ENCODE data around the gene BPIFB2.

DNA sequence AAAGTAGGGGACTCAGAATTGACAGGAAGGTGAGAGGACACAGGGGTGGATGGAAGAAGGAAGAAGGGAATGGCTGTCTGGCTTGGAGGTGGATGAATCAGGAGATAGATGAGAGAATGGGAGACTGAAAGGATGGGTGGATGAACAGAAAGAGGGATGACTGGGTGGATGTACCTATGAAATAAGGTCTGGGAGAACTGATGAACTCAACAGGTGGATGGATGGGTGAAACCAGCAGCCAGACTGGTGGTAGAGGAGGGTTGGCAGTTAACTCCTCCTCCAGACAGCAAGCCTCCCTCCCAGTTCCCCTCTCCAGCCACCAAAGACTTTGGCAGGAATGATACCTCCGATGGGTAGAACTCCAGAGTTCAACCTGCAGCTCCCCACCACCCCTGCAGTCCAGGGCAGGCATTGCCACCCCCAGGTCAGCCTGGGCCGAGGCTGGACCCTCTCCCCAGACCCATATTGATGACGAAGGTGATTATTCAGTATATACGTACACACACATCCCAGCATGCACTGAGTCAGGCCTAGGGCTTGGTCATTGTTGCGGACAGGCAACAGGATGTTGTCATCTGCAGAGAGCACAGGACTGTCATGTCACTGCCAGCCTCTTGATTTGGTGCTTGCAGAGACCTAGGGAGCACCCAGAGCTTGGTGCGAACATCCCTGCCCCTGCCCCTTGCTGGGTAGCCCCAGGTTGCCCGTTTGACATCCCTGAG, 5.3 kb upstream of the BPIFB2 start:
- TF ChIP-seq, protein P1, sequence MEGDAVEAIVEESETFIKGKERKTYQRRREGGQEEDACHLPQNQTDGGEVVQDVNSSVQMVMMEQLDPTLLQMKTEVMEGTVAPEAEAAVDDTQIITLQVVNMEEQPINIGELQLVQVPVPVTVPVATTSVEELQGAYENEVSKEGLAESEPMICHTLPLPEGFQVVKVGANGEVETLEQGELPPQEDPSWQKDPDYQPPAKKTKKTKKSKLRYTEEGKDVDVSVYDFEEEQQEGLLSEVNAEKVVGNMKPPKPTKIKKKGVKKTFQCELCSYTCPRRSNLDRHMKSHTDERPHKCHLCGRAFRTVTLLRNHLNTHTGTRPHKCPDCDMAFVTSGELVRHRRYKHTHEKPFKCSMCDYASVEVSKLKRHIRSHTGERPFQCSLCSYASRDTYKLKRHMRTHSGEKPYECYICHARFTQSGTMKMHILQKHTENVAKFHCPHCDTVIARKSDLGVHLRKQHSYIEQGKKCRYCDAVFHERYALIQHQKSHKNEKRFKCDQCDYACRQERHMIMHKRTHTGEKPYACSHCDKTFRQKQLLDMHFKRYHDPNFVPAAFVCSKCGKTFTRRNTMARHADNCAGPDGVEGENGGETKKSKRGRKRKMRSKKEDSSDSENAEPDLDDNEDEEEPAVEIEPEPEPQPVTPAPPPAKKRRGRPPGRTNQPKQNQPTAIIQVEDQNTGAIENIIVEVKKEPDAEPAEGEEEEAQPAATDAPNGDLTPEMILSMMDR (IDR thresholded peaks at IDR 0.05) = no peak
- no peak for TF ChIP-seq EP300 (IDR thresholded peaks at IDR 0.05)
